ENCODE data around the gene ALG14.

- TF ChIP-seq CTCF (IDR thresholded peaks at IDR 0.05; ENCODE audit: insufficient read depth, low read length): no peak
- no peak for TF ChIP-seq POLR2AphosphoS5 (IDR thresholded peaks at IDR 0.05; ENCODE audit: low read depth)
- TF ChIP-seq REST (IDR thresholded peaks at IDR 0.05; ENCODE audit: insufficient replicate concordance, low read depth): no peak
- TF ChIP-seq SPI1 (IDR thresholded peaks at IDR 0.05; ENCODE audit: borderline replicate concordance, low read depth): no peak
- no peak for TF ChIP-seq GABPA (IDR thresholded peaks at IDR 0.05; ENCODE audit: low read depth)
Measured at GRCh38 chr1:95005584-95005983, 67.2 kb downstream of the ALG14 start.
